ENCODE measurements around the gene SPATA22. TPM values are rescaled to one million over a fixed set of nuclear protein-coding genes. Genes with fewer than 3 reads are reported as not detected.
"Not testable (repeated sequence)": the region's sequence is repeated elsewhere in the genome, so short reads cannot be mapped to it uniquely, and the experiment has no call there.

Gene SPATA22, protein sequence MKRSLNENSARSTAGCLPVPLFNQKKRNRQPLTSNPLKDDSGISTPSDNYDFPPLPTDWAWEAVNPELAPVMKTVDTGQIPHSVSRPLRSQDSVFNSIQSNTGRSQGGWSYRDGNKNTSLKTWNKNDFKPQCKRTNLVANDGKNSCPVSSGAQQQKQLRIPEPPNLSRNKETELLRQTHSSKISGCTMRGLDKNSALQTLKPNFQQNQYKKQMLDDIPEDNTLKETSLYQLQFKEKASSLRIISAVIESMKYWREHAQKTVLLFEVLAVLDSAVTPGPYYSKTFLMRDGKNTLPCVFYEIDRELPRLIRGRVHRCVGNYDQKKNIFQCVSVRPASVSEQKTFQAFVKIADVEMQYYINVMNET
- 1 to 10 TPM in 1 of 4 donors, under 1 TPM in 1, not detected in 2; 0.81 to 2.2 TPM for total RNA-seq

- Histone ChIP-seq H3K27ac (no peak within 1 kb of the TSS), H3K9me3 (no peaks in the 10 kb centered on the region), H3K27me3 (no peaks in the 10 kb centered on the region), H3K4me3 (no peak within 1 kb of the TSS), H3K36me3 (no peaks in the 10 kb centered on the region), H3K4me1 (peaks cover 0 to 13% (median 0%) of the 10 kb centered on the region in 3 donors)
- no peak for ATAC-seq
- TF ChIP-seq POLR2AphosphoS5 (IDR thresholded peaks at IDR 0.05), result no peak
- no peak for TF ChIP-seq EP300 (IDR thresholded peaks at IDR 0.05)
- no peak for TF ChIP-seq CTCF (IDR thresholded peaks at IDR 0.05)
- no peak for TF ChIP-seq POLR2A (IDR thresholded peaks at IDR 0.05)
- WGBS, 2 donors (ENCODE audit: low coverage in 1 of 2), result 83 to 95% methylated on average over 2 to 4 of the region's 38 CpGs
Measured at GRCh38 chr17:3471599-3471998, at the start of gene SPATA22. SPATA22 (minus strand) TSS chr17:3471819; CDS start chr17:3469325, 2,494 bp downstream.

- not testable (repeated sequence) for H3K4me1 ChIP-seq, H3K27me3 ChIP-seq, ATAC-seq, H3K27ac ChIP-seq, H3K4me3 ChIP-seq, H3K36me3 ChIP-seq, H3K9me3 ChIP-seq
- 82 to 83% methylated on average over 4 of the region's 4 CpGs for WGBS, 2 donors (ENCODE audit: low coverage in 1 of 2)
Measured at GRCh38 chr17:3519472-3519871, 47.9 kb upstream of the SPATA22 start.

DNA sequence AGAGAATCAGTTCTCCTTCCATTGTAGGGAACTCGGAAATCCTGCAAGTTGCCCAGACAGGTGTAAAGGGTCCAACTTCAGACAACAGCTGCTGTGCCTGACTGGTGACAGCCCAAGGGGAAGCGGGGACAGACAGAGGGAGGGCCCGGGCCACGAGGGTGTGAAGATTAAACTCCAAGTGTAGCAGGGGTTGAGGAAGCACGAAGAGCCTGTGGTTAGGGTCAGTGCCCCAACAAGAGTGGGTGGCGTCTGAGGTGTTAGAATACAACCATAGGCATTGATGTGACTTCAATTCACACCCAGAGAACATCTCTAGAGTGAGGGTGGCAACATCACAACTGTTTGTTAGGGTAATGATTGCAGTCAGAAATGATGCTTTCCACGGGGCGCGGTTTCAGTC is 43.3 kb upstream of the SPATA22 start:
- Histone ChIP-seq H3K27ac (no peak overlapping the region), H3K4me1 (peaks cover 0 to 19% (median 0%) of the 10 kb centered on the region in 3 donors), H3K9me3 (no peaks in the 10 kb centered on the region), H3K4me3 (no peak overlapping the region), H3K27me3 (no peaks in the 10 kb centered on the region), H3K36me3 (no peaks in the 10 kb centered on the region)
- 67 to 90% methylated on average over 3 to 4 of the region's 9 CpGs for WGBS, 2 donors (ENCODE audit: low coverage in 1 of 2)
- TF ChIP-seq POLR2A (IDR thresholded peaks at IDR 0.05) (no peak), POLR2AphosphoS5 (IDR thresholded peaks at IDR 0.05) (no peak), EP300 (IDR thresholded peaks at IDR 0.05) (no peak), CTCF (IDR thresholded peaks at IDR 0.05) (no peak)
- ATAC-seq, result no peak

GRCh38 chr17:3514167-3514566 is 42.5 kb upstream of the SPATA22 start:
- 98 to 100% methylated on average over 1 to 9 of the region's 11 CpGs for WGBS, 2 donors (ENCODE audit: low coverage in 1 of 2)
- H3K9me3 ChIP-seq, ATAC-seq, H3K27ac ChIP-seq, H3K27me3 ChIP-seq, H3K36me3 ChIP-seq, H3K4me3 ChIP-seq: not testable (repeated sequence)
- peaks cover 0 to 19% (median 0%) of the 10 kb centered on the region in 3 donors for H3K4me1 ChIP-seq

DNA sequence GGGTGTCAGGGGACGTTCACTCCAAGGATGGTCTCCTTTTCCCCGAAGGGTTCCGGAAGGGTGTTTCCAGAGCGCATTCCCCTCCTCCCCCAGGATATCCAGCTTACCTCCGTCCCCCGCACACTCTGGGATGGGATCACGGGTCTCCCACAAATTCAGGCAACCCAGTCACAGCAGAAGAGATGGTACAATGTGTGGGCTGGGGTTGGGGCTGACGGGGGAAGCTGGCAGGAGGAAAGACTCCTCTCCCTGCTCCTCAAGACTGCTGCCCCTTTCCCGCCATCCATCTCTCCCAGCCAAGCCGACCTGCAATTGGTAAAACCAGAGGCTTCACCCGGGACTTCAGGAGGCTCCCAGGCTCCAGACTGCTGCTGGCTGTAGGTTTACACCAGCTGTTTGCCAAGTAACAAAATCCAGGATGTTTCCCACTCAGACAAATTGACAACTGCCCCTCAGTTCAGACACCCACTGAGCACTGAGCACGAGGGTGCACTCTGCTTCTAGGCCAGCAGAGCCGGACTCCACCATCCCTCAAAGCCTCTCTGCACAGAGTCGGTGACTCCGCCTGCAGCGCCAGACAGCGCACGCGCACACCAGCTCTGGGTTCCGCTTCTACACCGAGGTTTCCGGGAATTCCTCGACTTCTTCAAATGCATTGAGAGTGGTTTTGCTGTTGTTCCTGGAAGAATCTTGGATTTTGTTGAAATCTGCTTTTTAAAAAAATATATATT is 41.9 kb upstream of the SPATA22 start:
- no peaks in the 10 kb centered on the region for H3K27me3 ChIP-seq
- H3K4me3 ChIP-seq, result no peak overlapping the region
- H3K27ac ChIP-seq, result peak overlapping the region in 3 of 4 donors; percentile 73 to 83 (median 80)
- H3K4me1 ChIP-seq, result peaks cover 0 to 19% (median 0%) of the 10 kb centered on the region in 3 donors
- no peaks in the 10 kb centered on the region for H3K9me3 ChIP-seq
- H3K36me3 ChIP-seq, result no peaks in the 10 kb centered on the region
- WGBS, 2 donors (ENCODE audit: low coverage in 1 of 2), result 83 to 84% methylated on average over 11 to 16 of the region's 23 CpGs
- ATAC-seq, result no peak
- TF ChIP-seq POLR2A (IDR thresholded peaks at IDR 0.05) (no peak), POLR2AphosphoS5 (IDR thresholded peaks at IDR 0.05) (no peak), CTCF (IDR thresholded peaks at IDR 0.05) (no peak), EP300 (IDR thresholded peaks at IDR 0.05) (no peak)

Data from gastroesophageal sphincter (tissue), 4 donors.